Right lobe of liver (tissue), 4 donors: ENCODE results near the gene CAMK2N1.

ENCODE experiments used
- POLR2A ChIP-seq: fragments of 450-650 bp; IDR thresholded peaks from one replicate; pipeline ENCODE4 v1.6.1; 2017; ENCODE audit warnings: antibody characterized with exemption, mild to moderate bottlenecking
- TF ChIP-seq, protein P1 (sequence below), 4 donors: fragments of 200-600 bp in 3 of 4; fragments of 450-650 bp in 1 of 4; IDR thresholded peaks; one replicate each; pipeline versions ENCODE4 v1.5.1 to v1.8.0; 2016 to 2022; ENCODE audit warnings: antibody characterized with exemption in 4 of 4, mild to moderate bottlenecking in 2 of 4
- donor health status: DM: no; HTN: no; CAD: no.
- donor health status: DM: no; HTN: no; CAD: no.
- donor health status: DM: no; HTN: yes; CAD: no.

- TF ChIP-seq, protein P1, sequence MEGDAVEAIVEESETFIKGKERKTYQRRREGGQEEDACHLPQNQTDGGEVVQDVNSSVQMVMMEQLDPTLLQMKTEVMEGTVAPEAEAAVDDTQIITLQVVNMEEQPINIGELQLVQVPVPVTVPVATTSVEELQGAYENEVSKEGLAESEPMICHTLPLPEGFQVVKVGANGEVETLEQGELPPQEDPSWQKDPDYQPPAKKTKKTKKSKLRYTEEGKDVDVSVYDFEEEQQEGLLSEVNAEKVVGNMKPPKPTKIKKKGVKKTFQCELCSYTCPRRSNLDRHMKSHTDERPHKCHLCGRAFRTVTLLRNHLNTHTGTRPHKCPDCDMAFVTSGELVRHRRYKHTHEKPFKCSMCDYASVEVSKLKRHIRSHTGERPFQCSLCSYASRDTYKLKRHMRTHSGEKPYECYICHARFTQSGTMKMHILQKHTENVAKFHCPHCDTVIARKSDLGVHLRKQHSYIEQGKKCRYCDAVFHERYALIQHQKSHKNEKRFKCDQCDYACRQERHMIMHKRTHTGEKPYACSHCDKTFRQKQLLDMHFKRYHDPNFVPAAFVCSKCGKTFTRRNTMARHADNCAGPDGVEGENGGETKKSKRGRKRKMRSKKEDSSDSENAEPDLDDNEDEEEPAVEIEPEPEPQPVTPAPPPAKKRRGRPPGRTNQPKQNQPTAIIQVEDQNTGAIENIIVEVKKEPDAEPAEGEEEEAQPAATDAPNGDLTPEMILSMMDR (IDR thresholded peaks at IDR 0.05): peak; percentile 82 to 90 (median 86)
- TF ChIP-seq POLR2A: no peak
These were observed 36.2 kb upstream of the CAMK2N1 start for GRCh38 chr1:20521960-20522861.
